H1 (cell line): ENCODE data around the gene PLPPR1. TPM values are rescaled to one million over a fixed set of nuclear protein-coding genes. Genes with fewer than 3 reads are reported as not detected.

Experiments
- CTCF ChIA-PET: fragments of 300-600 bp; sonication (Branson Sonifier 250); formaldehyde crosslinking; loops from one replicate; lab custom pipeline; 2021; ENCODE audit not compliant: partially characterized antibody; lab: Charles Lee
- POLR2A ChIA-PET: fragments of 300-600 bp; sonication (Branson Sonifier 250); formaldehyde crosslinking; loops from one replicate; lab custom pipeline; 2021; ENCODE audit warnings: inconsistent platforms; ENCODE audit not compliant: partially characterized antibody; lab: Charles Lee
- DNase-seq, 2 experiments: peaks; one replicate each; pipeline versions ENCODE4 v3.0.0 to v3.0.0-alpha.2; 2010 to 2022; ENCODE audit warnings: low spot score in 2 of 2, low read depth in 1 of 2, mixed read lengths in 1 of 2
- FAIRE-seq: peaks from 2 replicates; lab custom pipeline; 2011; peaks lifted over from hg19 to GRCh38; lab: Jason Lieb, UNC
- H2AFZ ChIP-seq: 2 replicates; pipeline ENCODE4 v1.8.1; 2012; ENCODE audit warnings: low read length, inconsistent platforms
- H2AK5ac ChIP-seq: 2 replicates; pipeline ENCODE4 v1.6.1; 2013; ENCODE audit warnings: low read depth, low read length
- H2BK120ac ChIP-seq: replicated peaks from 2 replicates; pipeline ENCODE3; 2013; ENCODE audit warnings: low read depth, low read length, inconsistent platforms
- H2BK12ac ChIP-seq: 2 replicates; pipeline ENCODE4 v1.6.1; 2013; ENCODE audit warnings: low read depth, low read length
- H2BK15ac ChIP-seq: 2 replicates; pipeline ENCODE4 v1.6.1; 2013; ENCODE audit warnings: low read length
- H2BK20ac ChIP-seq: 2 replicates; pipeline ENCODE4 v1.6.1; 2013; ENCODE audit warnings: low read length
- H2BK5ac ChIP-seq: 2 replicates; pipeline ENCODE4 v1.6.1; 2013; ENCODE audit warnings: low read depth, low read length
- H3K14ac ChIP-seq: 2 replicates; pipeline ENCODE4 v1.6.1; 2013; ENCODE audit warnings: inconsistent platforms; ENCODE audit not compliant: insufficient read length
- H3K18ac ChIP-seq: 2 replicates; pipeline ENCODE4 v1.6.1; 2013; ENCODE audit warnings: low read length; ENCODE audit errors: extremely low read depth
- H3K23ac ChIP-seq: 2 replicates; pipeline ENCODE4 v1.6.1; 2013; ENCODE audit warnings: inconsistent platforms; ENCODE audit not compliant: insufficient read length
- H3K23me2 ChIP-seq: 2 replicates; pipeline ENCODE4 v1.6.1; 2013; ENCODE audit warnings: low read depth, low read length
- H3K27ac ChIP-seq: 2 replicates; pipeline ENCODE4 v1.6.1; 2011; ENCODE audit warnings: low read depth, low read length, inconsistent platforms
- H3K27me3 ChIP-seq, 4 experiments: replicated peaks in 1 of 4; 1 replicate in 1 of 4; 2 replicates in 3 of 4; pipeline versions ENCODE4 v1.6.1 to v1.8.1; 2011 to 2013; ENCODE audit warnings: low read length in 3 of 4, mild to moderate bottlenecking in 3 of 4, inconsistent platforms in 2 of 4, mixed read lengths in 2 of 4, moderate library complexity in 1 of 4; ENCODE audit not compliant: control insufficient read depth in 3 of 4, insufficient read depth in 3 of 4; ENCODE audit errors: extremely low read depth in 1 of 4
- H3K36me3 ChIP-seq, 4 experiments: 2 replicates each; pipeline versions ENCODE4 v1.6.1 to v1.8.1; 2011 to 2013; ENCODE audit warnings: mild to moderate bottlenecking in 4 of 4, low read length in 3 of 4, moderate library complexity in 2 of 4, control low read depth in 1 of 4, inconsistent platforms in 1 of 4; ENCODE audit not compliant: insufficient read depth in 4 of 4, control insufficient read depth in 2 of 4
- H3K4ac ChIP-seq: replicated peaks from 2 replicates; pipeline ENCODE3; 2013; ENCODE audit warnings: low read length, low read depth, mixed read lengths, inconsistent platforms; ENCODE audit not compliant: insufficient read length
- H3K4me1 ChIP-seq, 4 experiments: replicated peaks in 1 of 4; 1 replicate in 1 of 4; 2 replicates in 3 of 4; pipeline versions ENCODE4 v1.6.1 to v1.8.1; 2011 to 2013; ENCODE audit warnings: low read length in 3 of 4, inconsistent platforms in 2 of 4, mixed read lengths in 1 of 4; ENCODE audit not compliant: insufficient read depth in 4 of 4, control insufficient read depth in 3 of 4
- H3K4me2 ChIP-seq, 2 experiments: 2 replicates each; pipeline versions ENCODE4 v1.6.1 to v1.8.1; 2011 to 2013; ENCODE audit warnings: low read depth in 2 of 2, low read length in 2 of 2, control low read depth in 1 of 2, inconsistent platforms in 1 of 2, mild to moderate bottlenecking in 1 of 2; ENCODE audit not compliant: insufficient read depth in 1 of 2
- H3K4me3 ChIP-seq, 4 experiments: fragments of 200-600, 300-600 bp in 1 of 4; sonication (generic), shearing (Covaris generic), sonication (Bioruptor Twin) in 1 of 4; 2 replicates each; pipeline versions ENCODE4 v1.5.1 to v1.8.1; 2011 to 2016; ENCODE audit warnings: low read length in 4 of 4, low read depth in 3 of 4, control low read depth in 2 of 4, inconsistent platforms in 2 of 4, mild to moderate bottlenecking in 2 of 4, mixed read lengths in 1 of 4, moderate library complexity in 1 of 4; ENCODE audit not compliant: insufficient read depth in 2 of 4; ENCODE audit errors: extremely low read depth in 1 of 4
- H3K56ac ChIP-seq: replicated peaks from 2 replicates; pipeline ENCODE3; 2013; ENCODE audit warnings: low read depth, mild to moderate bottlenecking, mixed read lengths, low read length, inconsistent platforms; ENCODE audit not compliant: insufficient read length
- H3K79me1 ChIP-seq: 2 replicates; pipeline ENCODE4 v1.6.1; 2013; ENCODE audit warnings: low read depth, low read length, control low read depth
- H3K79me2 ChIP-seq, 2 experiments: 2 replicates each; pipeline versions ENCODE4 v1.6.1 to v1.8.1; 2012 to 2013; ENCODE audit warnings: low read length in 2 of 2, mild to moderate bottlenecking in 2 of 2, inconsistent platforms in 1 of 2; ENCODE audit not compliant: insufficient read depth in 2 of 2, control insufficient read depth in 1 of 2
- H3K9ac ChIP-seq, 4 experiments: replicated peaks in 1 of 4; 1 replicate in 1 of 4; 2 replicates in 3 of 4; pipeline versions ENCODE4 v1.6.1 to v1.8.1; 2011 to 2013; ENCODE audit warnings: low read depth in 3 of 4, low read length in 3 of 4, control low read depth in 2 of 4, mild to moderate bottlenecking in 2 of 4, moderate library complexity in 2 of 4, inconsistent platforms in 1 of 4; ENCODE audit errors: extremely low read depth in 1 of 4
- H3K9me3 ChIP-seq, 2 experiments: 2 replicates each; pipeline versions ENCODE4 v1.6.1 to v1.8.1; 2012 to 2013; ENCODE audit warnings: mild to moderate bottlenecking in 2 of 2, moderate library complexity in 2 of 2, control low read depth in 1 of 2, inconsistent platforms in 1 of 2, low read depth in 1 of 2, low read length in 1 of 2, mixed read lengths in 1 of 2; ENCODE audit not compliant: insufficient read depth in 2 of 2
- H4K20me1 ChIP-seq, 2 experiments: replicated peaks in 1 of 2; 2 replicates each; pipeline versions ENCODE3 to v1.8.1; 2011 to 2013; ENCODE audit warnings: inconsistent platforms in 2 of 2, low read length in 2 of 2, mild to moderate bottlenecking in 1 of 2; ENCODE audit not compliant: insufficient read depth in 2 of 2, control insufficient read depth in 1 of 2
- H4K5ac ChIP-seq: 2 replicates; pipeline ENCODE4 v1.6.1; 2013; ENCODE audit warnings: low read length, low read depth, mixed read lengths, inconsistent platforms; ENCODE audit not compliant: insufficient read length
- H4K8ac ChIP-seq: 2 replicates; pipeline ENCODE4 v1.8.0; 2013; ENCODE audit warnings: mild to moderate bottlenecking, moderate library complexity, low read length, inconsistent platforms; ENCODE audit not compliant: insufficient read depth; ENCODE audit errors: extremely low read depth
- H4K91ac ChIP-seq: replicated peaks from 2 replicates; pipeline ENCODE3; 2013; ENCODE audit warnings: low read length, mixed read lengths, inconsistent platforms; ENCODE audit not compliant: insufficient read length
- ATF2 ChIP-seq: IDR thresholded peaks from 2 replicates; pipeline ENCODE4 v1.6.1; 2012; ENCODE audit warnings: low read length, inconsistent platforms
- CBX5 ChIP-seq: fragments of 300-800, 300-1000 bp; sonication (generic); IDR thresholded peaks from 2 replicates; pipeline ENCODE4 v1.7.1; 2016; ENCODE audit warnings: antibody characterized with exemption, low read length, low read depth
- CBX8 ChIP-seq: fragments of 300-800, 300-1000 bp; sonication (generic); IDR thresholded peaks from 2 replicates; pipeline ENCODE4 v1.7.1; 2016; ENCODE audit warnings: low read depth, low read length, borderline replicate concordance
- CTBP2 ChIP-seq: IDR thresholded peaks from 2 replicates; pipeline ENCODE4 v1.7.0; 2011; ENCODE audit warnings: borderline replicate concordance, mild to moderate bottlenecking, moderate library complexity, mixed read lengths, low read length; ENCODE audit not compliant: insufficient read depth, insufficient read length
- FOSL1 ChIP-seq: IDR thresholded peaks from 2 replicates; pipeline ENCODE4 v1.6.1; 2011; ENCODE audit warnings: mild to moderate bottlenecking, low read depth, low read length, moderate library complexity; ENCODE audit not compliant: insufficient read depth
- PHF8 ChIP-seq: fragments of 200-600 bp; sonication (generic); conservative IDR thresholded peaks from 2 replicates; pipeline ENCODE4 v1.7.1; 2012; ENCODE audit warnings: low read depth, mild to moderate bottlenecking, inconsistent platforms, low read length, moderate library complexity
- POLR2A ChIP-seq, 2 experiments: IDR thresholded peaks; 1 replicate in 1 of 2; 2 replicates in 1 of 2; pipeline ENCODE4 v1.6.1; 2011; ENCODE audit warnings: low read depth in 2 of 2, low read length in 2 of 2, mild to moderate bottlenecking in 2 of 2; ENCODE audit errors: control extremely low read depth in 1 of 2
- SUZ12 ChIP-seq: fragments of 200-600 bp; sonication (generic); IDR thresholded peaks from 2 replicates; pipeline ENCODE4 v1.6.1; 2012; ENCODE audit warnings: mild to moderate bottlenecking, inconsistent platforms, low read length, moderate library complexity, mixed read lengths
- TCF12 ChIP-seq: IDR thresholded peaks from 2 replicates; pipeline ENCODE4 v1.6.1; 2011; ENCODE audit warnings: low read depth, mild to moderate bottlenecking, low read length
- ZNF274 ChIP-seq: IDR thresholded peaks from 2 replicates; pipeline ENCODE4 v1.7.0; 2012; ENCODE audit warnings: low read length, borderline replicate concordance; ENCODE audit errors: extremely low read depth
- WGBS, 2 experiments: shearing (Covaris generic) in 1 of 2; methylation state at CpG; one replicate each; pipeline versions ENCODE4 v1.1.6 to v1.1.7; 2013 to 2015; ENCODE audit warnings: low lambda C conversion rate in 2 of 2, mixed read lengths in 2 of 2, inconsistent platforms in 1 of 2, low coverage in 1 of 2, missing lambda C conversion rate in 1 of 2; ENCODE audit not compliant: insufficient replicate concordance in 2 of 2, insufficient coverage in 1 of 2, insufficient read length in 1 of 2; ENCODE audit errors: extremely low coverage in 1 of 2, missing lambda C conversion rate in 1 of 2; 5-methylcytosine and 5-hydroxymethylcytosine counted together
- polyA plus RNA-seq, 7 experiments: library from polyadenylated mRNA; depleted of rRNA in 3 of 7; stranded (reverse) in 5 of 7; unstranded in 2 of 7; fragments of >200 nt in 5 of 7; fragments of 200-250 nt in 2 of 7; gene quantifications; 1 replicate in 5 of 7; 2 replicates in 1 of 7; 4 replicates in 1 of 7; pipeline versions ENCODE4 v1.2.1 to v1.2.3, GENCODE V29; 2011 to 2013; ENCODE audit warnings: missing spikeins in 2 of 7, mixed read lengths in 2 of 7
- total RNA-seq: library from RNA; stranded (reverse); fragmentation: NEBNext Ultra II Directional; extraction: Animal tissue kit (Norgen Biotek cat#: 25700); gene quantifications from 2 replicates; pipeline ENCODE4 v1.2.1, GENCODE V29; 2021

Gene PLPPR1
- total and polyA plus RNA-seq, 2 of the 8 experiments (the other 6 are each of a cell fraction or from before 2014, with no cell fraction given): 1.4 to 1.8 TPM

DNA sequence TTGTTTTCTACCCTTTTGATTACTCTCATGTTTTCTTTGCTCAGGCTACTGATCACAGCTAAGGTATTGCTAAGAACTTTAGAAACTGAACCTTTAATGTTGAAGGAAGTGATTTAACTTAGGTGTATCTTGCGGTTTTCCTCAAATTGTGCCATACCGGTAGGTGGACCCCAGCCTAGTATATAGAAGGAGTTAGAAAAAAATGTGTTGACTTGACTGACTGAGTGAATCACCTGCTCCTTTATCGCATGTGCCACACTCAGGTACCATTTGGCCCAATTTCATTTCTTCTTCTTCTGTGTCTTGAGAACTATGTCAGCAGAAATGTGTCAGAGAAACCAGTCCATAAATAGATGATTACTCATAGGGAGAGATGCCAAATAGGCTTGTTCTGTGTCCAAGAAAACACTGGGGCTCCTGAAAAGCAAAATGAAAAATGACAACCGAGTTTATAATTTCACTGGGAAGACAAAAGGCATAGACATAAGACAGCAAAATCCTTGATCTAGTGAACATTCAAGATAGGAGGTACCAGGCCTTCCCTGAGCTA lies 19.4 kb downstream of the PLPPR1 start:
- Histone ChIP-seq H3K4me3 (no peak overlapping the region), H3K4me1 (no peaks in the 10 kb centered on the region), H2BK120ac (no peak overlapping the region), H2BK5ac (no peak overlapping the region), H3K79me2 (no peaks in the 10 kb centered on the region), H3K4ac (no peak overlapping the region), H3K23me2 (no peaks in the 10 kb centered on the region), H2AK5ac (no peak overlapping the region), H4K91ac (no peak overlapping the region), H3K23ac (no peak overlapping the region), H3K27ac (no peak overlapping the region), H2BK12ac (no peak overlapping the region), H3K27me3 (no peaks in the 10 kb centered on the region; a peak in 1 of 7 replicates), H2BK20ac (no peak overlapping the region), H3K9ac (no peak overlapping the region), H2AFZ (no peak overlapping the region), H4K8ac (no peak overlapping the region), H3K79me1 (no peaks in the 10 kb centered on the region), H3K9me3 (peaks cover 2 to 7% of the 10 kb centered on the region in 2 experiments; a peak in 2 of 4 replicates), H3K56ac (no peak overlapping the region), H4K5ac (no peak overlapping the region), H3K36me3 (no peaks in the 10 kb centered on the region), H3K18ac (no peak overlapping the region), H3K4me2 (no peak overlapping the region), H4K20me1 (no peaks in the 10 kb centered on the region), H2BK15ac (no peak overlapping the region), H3K14ac (no peak overlapping the region)
- WGBS, 2 experiments: 89% methylated on average over 4 of the region's 4 CpGs; no CpG with 5 or more reads in 1 of the 2 experiments
- POLR2A ChIA-PET: no interaction called here
- no peak for DNase-seq
- CTCF ChIA-PET: no interaction called here
- FAIRE-seq: no peak
- TF ChIP-seq PHF8 (no peak), FOSL1 (no peak), ATF2 (no peak), POLR2A (IDR thresholded peaks at IDR 0.05; ENCODE audit: control extremely low read depth in 1 of 2, low read depth in 2 of 2, low read length in 2 of 2) (no peak), CTBP2 (no peak), ZNF274 (no peak), SUZ12 (no peak), TCF12 (no peak), CBX5 (no peak), CBX8 (no peak)
